HG03571 (cell line): ENCODE results near the gene COL23A1.

Source experiments
- ATAC-seq: cut with Tn5 transposase; IDR thresholded peaks from one replicate; pipeline ENCODE4 v1.9.1; 2021; ENCODE audit not compliant: unreplicated experiment

The COL23A1 gene

GRCh38 chr5:178535299-178536175 is 54.7 kb downstream of the COL23A1 start:
- no peak for ATAC-seq

GRCh38 chr5:178533136-178533535 is 57.1 kb downstream of the COL23A1 start:
- no peak for ATAC-seq

GRCh38 chr5:178532666-178533065 is 57.5 kb downstream of the COL23A1 start:
- ATAC-seq = no peak

DNA sequence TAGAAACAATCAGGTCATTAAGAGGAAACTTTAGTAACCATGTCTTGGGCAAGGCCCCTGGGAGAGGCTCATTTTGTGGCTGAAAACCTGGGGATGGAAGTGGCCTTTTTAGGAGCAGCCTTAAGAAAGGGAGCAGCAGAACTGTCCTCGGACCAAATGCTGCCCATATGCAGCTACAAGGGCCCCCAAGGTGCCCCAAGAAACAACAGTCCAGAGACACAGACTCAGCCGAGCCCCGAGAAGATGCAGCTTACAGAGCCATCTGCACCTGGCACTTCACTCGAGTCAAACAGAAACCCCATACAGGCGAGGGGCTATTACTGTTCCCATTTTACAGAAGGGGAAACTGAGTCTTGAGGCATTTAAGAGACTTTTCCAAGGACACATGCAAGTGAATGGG is 58.0 kb downstream of the COL23A1 start:
- ATAC-seq = no peak

- no peak for ATAC-seq
These were observed 58.4 kb downstream of the COL23A1 start for GRCh38 chr5:178531786-178532185.

GRCh38 chr5:178530526-178530925 is 59.7 kb downstream of the COL23A1 start:
- ATAC-seq = no peak

- no peak for ATAC-seq
These were observed 61.1 kb downstream of the COL23A1 start for GRCh38 chr5:178529080-178529479.

DNA sequence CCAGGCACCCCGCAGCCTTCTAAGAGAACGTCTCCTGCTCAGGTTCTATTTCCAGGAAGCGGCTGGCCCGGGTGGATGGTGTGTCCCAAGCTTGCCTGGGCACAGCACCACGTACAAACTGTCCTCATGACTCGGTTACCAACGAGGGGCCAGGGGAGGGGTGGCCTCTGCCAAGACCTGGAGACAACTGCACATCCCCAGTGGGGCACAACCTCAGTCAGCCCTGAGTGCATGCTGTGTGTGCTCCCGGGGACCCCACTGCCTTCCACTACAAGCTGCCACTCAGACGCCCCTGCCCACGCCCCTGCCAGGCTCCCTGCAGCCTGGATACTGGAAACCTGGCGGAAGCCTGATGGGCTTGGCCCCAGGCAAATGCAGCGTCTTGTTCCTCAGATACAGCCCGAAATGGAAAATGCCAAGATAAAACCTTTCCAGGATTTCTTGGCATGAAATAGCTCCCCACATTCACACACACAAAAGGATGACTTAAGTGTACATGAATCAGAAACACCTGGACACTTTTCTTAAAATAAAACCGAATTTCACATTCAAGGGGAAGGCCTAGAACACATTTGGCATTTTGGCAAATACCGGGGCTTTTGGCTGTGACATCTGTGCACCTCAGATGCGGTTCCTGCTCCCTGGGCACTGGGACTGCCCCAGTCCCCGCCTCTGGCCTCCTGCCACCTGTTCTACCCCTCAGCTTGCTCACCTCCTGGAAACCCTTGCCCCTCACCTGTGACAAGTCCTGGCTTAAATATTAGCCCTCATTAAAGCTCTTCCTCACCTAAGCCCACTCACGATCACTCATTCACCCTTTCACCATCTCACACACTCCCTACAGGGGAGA is 62.5 kb downstream of the COL23A1 start:
- ATAC-seq = no peak

DNA sequence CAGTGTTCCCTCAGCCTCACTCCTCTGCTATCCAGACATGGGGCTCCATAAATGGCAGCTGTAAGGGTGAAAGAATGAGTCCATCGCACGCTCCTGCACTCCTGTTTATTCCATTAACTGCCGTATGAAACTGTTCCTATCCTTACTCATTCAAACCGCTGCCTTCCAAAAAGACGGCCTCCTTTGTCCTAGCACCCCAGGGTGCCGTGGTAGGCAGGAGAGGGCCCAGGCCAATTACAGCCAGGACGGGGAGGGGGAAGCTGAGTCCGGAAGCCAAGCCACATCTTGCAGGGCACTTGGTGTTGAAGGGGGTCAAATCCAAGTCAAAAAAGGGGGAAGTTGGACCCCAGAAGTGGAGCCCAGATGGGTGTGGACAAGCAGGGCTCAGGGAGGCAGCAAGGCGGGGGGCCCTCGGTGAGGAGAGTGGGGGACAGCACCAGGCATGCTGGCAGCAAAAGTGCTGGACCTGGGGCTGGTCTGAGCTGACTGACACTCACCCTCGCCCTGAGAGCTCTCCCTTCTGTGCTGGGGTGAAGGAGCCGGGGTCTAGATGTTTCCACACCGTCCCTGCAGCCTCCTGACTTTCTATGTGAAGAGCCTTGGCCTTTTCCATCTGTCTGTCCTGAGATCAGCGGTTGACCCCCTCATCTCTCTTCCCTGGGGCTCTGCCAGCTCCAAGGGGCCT is 63.3 kb downstream of the COL23A1 start:
- no peak for ATAC-seq

GRCh38 chr5:178525906-178526732 is 64.1 kb downstream of the COL23A1 start:
- no peak for ATAC-seq

GRCh38 chr5:178524093-178524882 is 65.9 kb downstream of the COL23A1 start:
- ATAC-seq = no peak

- no peak for ATAC-seq
These were observed 67.8 kb downstream of the COL23A1 start for GRCh38 chr5:178522361-178522760.

GRCh38 chr5:178520851-178521250 is 69.3 kb downstream of the COL23A1 start:
- no peak for ATAC-seq

GRCh38 chr5:178519804-178520203 is 70.4 kb downstream of the COL23A1 start:
- ATAC-seq = no peak

GRCh38 chr5:178519155-178519554 is 71.0 kb downstream of the COL23A1 start:
- no peak for ATAC-seq

DNA sequence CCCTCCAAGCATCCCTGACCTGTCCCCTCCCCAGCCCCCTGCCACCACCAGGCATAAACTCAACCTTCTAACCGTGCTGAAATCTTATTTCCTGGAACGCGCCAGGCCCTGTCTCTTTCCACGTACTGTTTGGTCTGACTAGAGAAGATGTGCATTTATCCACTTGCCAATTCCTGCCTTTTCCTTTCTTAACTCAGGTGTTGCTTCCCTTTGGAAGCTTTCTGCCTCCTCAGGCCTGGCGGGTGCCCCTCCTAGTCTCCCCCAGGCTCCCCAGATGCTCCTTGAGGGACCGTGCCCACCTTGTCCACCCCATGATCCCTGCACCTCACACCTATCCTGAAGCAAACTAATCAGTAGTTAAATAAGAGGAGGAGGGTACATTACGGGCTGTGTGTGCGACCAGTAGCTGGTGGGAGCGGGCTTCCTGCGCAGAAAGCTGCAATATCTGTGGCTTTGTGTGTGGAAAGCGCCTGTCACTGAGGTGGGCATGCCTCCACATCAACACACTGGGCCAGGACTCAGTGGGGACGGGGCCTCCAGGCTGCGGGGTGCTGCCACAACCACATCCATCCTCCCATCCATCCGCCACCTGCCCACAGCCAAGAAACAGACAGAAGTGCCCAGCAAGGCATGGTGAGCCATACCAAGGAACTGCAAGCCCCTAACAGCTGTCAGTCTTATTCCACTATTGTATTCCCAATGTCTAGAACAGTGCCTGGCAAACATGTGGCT is 73.5 kb downstream of the COL23A1 start:
- ATAC-seq = no peak

DNA sequence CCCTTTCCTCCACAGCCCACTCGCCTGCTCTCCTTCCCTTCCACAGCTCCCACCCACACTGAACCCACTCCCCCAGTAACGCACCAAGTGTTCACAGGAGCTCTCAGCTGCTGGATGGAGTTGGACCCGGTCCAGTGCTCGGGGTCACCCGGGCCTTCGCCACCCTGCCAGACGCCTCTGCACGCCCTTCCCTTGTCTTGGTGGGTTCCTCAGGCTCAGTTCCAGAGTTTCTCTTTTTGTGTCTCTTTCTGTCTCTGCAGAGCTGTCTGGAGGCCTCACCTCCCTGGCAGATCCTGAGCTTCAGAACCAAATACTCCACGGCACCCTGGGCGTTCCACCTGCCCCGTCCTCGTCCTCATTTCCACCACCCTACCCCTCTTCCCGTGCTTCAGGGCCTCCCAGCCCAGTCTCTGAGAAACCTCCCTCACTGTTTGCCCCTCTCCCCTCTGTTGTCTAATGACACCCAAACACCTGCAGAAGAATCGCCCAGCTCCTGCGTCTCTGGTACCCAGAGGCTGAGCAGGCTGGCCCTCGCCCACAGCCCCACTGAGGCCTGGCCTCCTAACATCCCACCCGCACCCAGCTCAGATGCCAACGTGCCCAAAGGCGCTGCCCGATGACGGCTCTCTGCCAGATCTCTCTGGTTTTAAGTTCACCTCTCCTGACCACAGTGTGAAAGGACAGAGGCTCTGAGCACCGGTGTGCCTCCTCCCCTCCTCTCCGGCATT is 74.3 kb downstream of the COL23A1 start:
- ATAC-seq = no peak

DNA sequence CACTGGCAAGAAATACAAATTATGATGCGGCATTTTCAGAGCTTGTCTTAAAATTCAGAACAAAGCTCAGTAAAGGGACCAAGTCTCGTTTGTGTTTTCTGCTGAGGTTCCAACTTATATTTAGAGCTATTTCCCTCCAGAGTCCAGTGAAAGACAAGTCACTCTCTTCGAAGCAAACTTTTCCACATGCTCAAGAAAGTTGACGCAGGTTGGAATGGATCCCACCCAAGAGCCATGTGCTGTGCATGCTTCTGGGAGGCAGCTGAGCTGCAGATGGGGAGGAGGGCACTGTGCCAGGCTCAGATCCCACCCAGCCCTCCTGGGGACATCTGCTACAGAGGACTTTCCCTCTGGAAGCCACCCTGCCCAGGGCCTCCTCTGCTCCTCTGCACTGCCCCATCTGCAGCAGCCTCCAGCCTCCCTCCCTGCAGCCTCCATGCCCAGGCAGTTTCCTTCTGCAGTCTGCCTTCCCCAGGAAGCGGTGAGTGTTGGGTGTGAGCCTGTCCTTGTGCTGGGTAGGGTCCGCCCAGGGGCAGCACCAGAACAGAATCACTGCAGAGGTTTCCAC is 75.3 kb downstream of the COL23A1 start:
- no peak for ATAC-seq
